Skeletal muscle tissue (tissue), 4 donors: ENCODE measurements around the gene GNL1. TPM values are rescaled to one million over a fixed set of nuclear protein-coding genes. Genes with fewer than 3 reads are reported as not detected.

Experiments used
- H3K27ac ChIP-seq: one replicate; pipeline ENCODE4 v1.7.0; 2013; ENCODE audit warnings: mild to moderate bottlenecking, low read depth, low read length, inconsistent platforms
- H3K27me3 ChIP-seq, 3 donors: one replicate each; pipeline ENCODE4 v1.7.0; 2013; ENCODE audit warnings: low read length in 3 of 3; ENCODE audit not compliant: control insufficient read depth in 3 of 3, insufficient read depth in 3 of 3
- H3K36me3 ChIP-seq, 3 donors: one replicate each; pipeline ENCODE4 v1.7.0; 2013; ENCODE audit warnings: low read length in 3 of 3; ENCODE audit not compliant: control insufficient read depth in 3 of 3, insufficient read depth in 3 of 3
- H3K4me1 ChIP-seq, 3 donors: one replicate each; pipeline ENCODE4 v1.7.0; 2013; ENCODE audit warnings: low read length in 3 of 3, mild to moderate bottlenecking in 3 of 3; ENCODE audit not compliant: control insufficient read depth in 3 of 3, insufficient read depth in 3 of 3
- H3K4me3 ChIP-seq, 3 donors: one replicate each; pipeline ENCODE4 v1.7.0; 2013; ENCODE audit warnings: low read length in 3 of 3
- H3K9ac ChIP-seq, 3 donors: one replicate each; pipeline ENCODE4 v1.7.0; 2013; ENCODE audit warnings: low read length in 3 of 3, mild to moderate bottlenecking in 3 of 3, moderate library complexity in 2 of 3, low read depth in 1 of 3
- H3K9me3 ChIP-seq, 3 donors: one replicate each; pipeline ENCODE4 v1.7.0; 2013; ENCODE audit warnings: low read length in 3 of 3; ENCODE audit not compliant: control insufficient read depth in 3 of 3
- total RNA-seq: library from RNA; depleted of rRNA; stranded (reverse); fragments of >200 nt; gene quantifications from one replicate; pipeline ENCODE4 v1.2.3, GENCODE V29; 2014
- donor health status: Osteomylitis.

Gene GNL1
- total RNA-seq, 1 donor from 2014 or later: 22.4 TPM

DNA sequence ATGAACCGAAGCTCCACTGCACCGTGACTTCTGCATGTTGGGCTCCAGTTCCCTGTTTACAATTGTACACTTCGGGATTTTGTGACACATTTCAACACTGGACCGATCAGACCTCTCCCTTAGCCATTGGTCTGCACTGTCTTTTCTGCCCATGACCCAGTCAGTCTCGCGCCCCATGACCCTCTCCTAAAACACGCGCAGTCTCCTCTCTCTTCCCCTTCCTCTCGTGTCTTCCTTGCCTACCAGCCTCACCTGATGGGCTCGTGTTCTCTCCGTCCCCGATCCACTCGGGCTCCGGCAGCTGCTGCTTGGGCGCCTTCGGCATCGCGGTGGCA is 14.4 kb upstream of the GNL1 start:
- Histone ChIP-seq H3K4me3 (peak overlapping the region; percentile 93 to 99 (median 95)), H3K4me1 (peaks cover 22 to 34% (median 25%) of the 10 kb centered on the region in 3 donors), H3K27ac (peak overlapping the region; percentile 99), H3K9ac (peak overlapping the region; percentile 84 to 97 (median 93)), H3K27me3 (no peaks in the 10 kb centered on the region), H3K36me3 (peaks cover 0 to 3% (median 0%) of the 10 kb centered on the region in 3 donors), H3K9me3 (no peaks in the 10 kb centered on the region)

DNA sequence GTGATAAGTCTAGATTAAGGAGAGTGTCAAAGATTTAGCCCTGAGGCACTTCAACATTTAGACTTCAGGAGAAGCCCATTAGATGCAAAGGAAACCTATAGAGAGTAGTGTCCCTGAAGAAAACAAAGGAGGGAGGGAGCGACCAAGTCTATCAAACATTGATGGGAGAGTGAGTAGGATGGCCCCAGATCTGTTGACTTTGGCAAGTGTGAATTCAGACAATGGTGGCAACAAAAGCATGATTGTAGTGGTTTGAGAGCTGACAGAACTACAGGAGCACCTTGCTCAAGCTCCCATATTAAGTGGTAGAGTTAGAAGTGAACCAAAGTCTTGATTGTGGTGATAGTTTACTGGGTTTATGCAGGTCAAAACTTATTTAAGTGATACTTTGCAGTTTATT is 14.0 kb upstream of the GNL1 start:
- Histone ChIP-seq H3K27me3 (no peaks in the 10 kb centered on the region), H3K4me1 (peaks cover 22 to 34% (median 25%) of the 10 kb centered on the region in 3 donors), H3K9ac (peak overlapping the region; percentile 84 to 97 (median 93)), H3K4me3 (peak overlapping the region; percentile 93 to 99 (median 95)), H3K36me3 (peaks cover 0 to 3% (median 0%) of the 10 kb centered on the region in 3 donors), H3K9me3 (no peaks in the 10 kb centered on the region), H3K27ac (peak overlapping the region; percentile 99)

- Histone ChIP-seq H3K36me3 (peaks cover 0 to 3% (median 0%) of the 10 kb centered on the region in 3 donors), H3K9ac (no peak overlapping the region), H3K27me3 (no peaks in the 10 kb centered on the region), H3K9me3 (no peaks in the 10 kb centered on the region), H3K4me3 (no peak overlapping the region), H3K27ac (no peak overlapping the region), H3K4me1 (peaks cover 22 to 33% (median 25%) of the 10 kb centered on the region in 3 donors)
Observed at GRCh38 chr6:30568245-30568644, 12.0 kb upstream of the GNL1 start.

DNA sequence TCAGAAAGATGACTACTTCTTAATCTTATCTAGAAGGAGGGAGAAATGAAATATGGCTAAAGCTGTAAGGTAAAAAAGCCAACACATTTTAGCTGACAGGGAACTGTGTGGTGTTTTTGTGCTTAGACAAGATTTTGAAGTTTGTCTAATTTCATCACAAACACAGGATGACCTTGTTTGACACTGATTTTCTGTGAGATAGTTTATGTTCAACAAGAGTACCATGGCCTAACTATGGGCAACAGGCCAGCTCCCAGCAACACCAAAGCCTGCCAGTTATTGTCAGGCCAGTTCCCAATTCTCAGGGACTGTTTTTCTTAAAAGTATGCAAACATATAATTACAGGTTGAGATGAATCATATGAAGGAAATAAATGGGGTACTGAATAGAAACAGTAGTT is 9.5 kb upstream of the GNL1 start:
- H3K9ac ChIP-seq: no peak overlapping the region
- no peaks in the 10 kb centered on the region for H3K9me3 ChIP-seq
- no peak overlapping the region for H3K27ac ChIP-seq
- no peak overlapping the region for H3K4me3 ChIP-seq
- H3K4me1 ChIP-seq: peaks cover 9% of the 10 kb centered on the region in 3 donors
- peaks cover 7 to 10% (median 8%) of the 10 kb centered on the region in 3 donors for H3K36me3 ChIP-seq
- H3K27me3 ChIP-seq: no peaks in the 10 kb centered on the region

GRCh38 chr6:30564114-30564513 is 7.8 kb upstream of the GNL1 start:
- no peak overlapping the region for H3K9ac ChIP-seq
- H3K27ac ChIP-seq: no peak overlapping the region
- no peaks in the 10 kb centered on the region for H3K27me3 ChIP-seq
- no peaks in the 10 kb centered on the region for H3K9me3 ChIP-seq
- H3K4me1 ChIP-seq: no peaks in the 10 kb centered on the region
- H3K36me3 ChIP-seq: peaks cover 7 to 10% (median 8%) of the 10 kb centered on the region in 3 donors
- no peak overlapping the region for H3K4me3 ChIP-seq

DNA sequence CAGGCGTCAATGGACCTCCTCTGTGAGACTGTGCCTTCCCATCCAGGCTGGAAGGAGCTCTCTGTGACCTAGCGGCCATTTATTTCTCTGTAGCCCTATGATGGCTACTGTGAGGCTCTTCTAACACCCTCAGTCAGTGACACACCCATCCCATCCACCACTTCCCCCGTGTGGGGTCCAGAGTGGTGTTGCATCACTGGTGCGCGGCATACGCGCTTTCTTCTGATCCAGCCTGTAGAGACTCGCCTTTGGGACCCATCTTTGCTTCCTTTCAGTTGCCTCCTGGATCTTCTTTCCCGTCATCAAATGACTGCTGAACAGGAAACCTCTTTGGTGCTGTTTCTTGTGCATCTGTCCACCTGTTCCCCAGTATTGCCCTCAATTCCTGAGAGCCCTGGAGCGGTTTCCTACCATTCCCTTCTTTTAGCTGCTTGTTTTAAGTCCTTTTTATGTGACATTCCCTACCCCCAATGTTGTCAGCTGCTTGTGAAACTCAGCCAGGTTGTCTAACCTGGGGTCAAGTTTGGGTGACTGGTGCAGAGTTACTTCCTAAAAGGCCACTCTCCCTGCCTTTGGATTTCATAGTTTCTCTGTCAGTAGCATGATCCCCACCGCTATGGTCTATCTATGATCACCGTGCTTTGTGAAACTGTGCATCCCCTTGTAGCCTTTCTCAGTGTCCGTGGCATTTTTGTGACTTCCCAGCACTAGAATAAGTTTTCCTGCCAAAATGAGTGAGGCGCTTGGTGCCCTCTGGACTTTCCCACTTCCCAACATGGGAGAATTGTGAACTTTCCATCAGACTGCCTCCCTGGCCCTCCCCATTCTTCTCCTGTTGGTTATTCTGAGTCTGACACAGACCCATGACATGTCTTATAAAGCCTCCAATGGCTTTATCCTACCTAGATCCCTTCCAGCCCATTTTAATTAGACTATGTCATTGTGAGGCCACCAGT is 6.5 kb upstream of the GNL1 start:
- no peak overlapping the region for H3K9ac ChIP-seq
- no peak overlapping the region for H3K27ac ChIP-seq
- H3K9me3 ChIP-seq: no peaks in the 10 kb centered on the region
- no peaks in the 10 kb centered on the region for H3K27me3 ChIP-seq
- no peak overlapping the region for H3K4me3 ChIP-seq
- peaks cover 4 to 5% (median 4%) of the 10 kb centered on the region in 3 donors for H3K4me1 ChIP-seq
- peaks cover 7 to 10% (median 8%) of the 10 kb centered on the region in 3 donors for H3K36me3 ChIP-seq

DNA sequence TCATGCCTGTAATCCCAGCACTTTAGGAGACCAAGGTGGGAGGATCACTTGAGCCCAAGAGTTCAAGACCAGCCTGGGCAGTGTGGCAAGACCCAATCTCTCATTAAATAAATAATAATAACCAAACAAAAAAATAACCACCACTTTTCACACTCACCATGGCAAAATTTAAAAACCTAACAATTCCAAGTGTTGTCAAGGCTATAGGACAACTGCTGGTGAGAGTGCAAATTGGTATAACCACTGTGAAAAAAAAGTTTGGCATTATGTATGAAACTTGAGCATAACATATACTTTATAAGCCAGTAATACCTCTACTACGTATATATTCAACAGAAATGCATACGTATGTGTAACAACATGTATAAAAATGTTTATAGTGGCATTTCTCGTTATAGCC is 4.6 kb upstream of the GNL1 start:
- peaks cover 7 to 10% (median 8%) of the 10 kb centered on the region in 3 donors for H3K36me3 ChIP-seq
- no peak overlapping the region for H3K27ac ChIP-seq
- H3K9ac ChIP-seq: no peak overlapping the region
- H3K4me1 ChIP-seq: peaks cover 9 to 17% (median 12%) of the 10 kb centered on the region in 3 donors
- no peaks in the 10 kb centered on the region for H3K9me3 ChIP-seq
- no peaks in the 10 kb centered on the region for H3K27me3 ChIP-seq
- H3K4me3 ChIP-seq: no peak overlapping the region

GRCh38 chr6:30557683-30557981 is 1.3 kb upstream of the GNL1 start:
- H3K9me3 ChIP-seq: no peaks in the 10 kb centered on the region
- peaks cover 15 to 31% (median 19%) of the 10 kb centered on the region in 3 donors for H3K4me1 ChIP-seq
- peak overlapping the region; percentile 93 for H3K27ac ChIP-seq
- H3K36me3 ChIP-seq: peaks cover 19 to 29% (median 25%) of the 10 kb centered on the region in 3 donors
- peak overlapping the region; percentile 93 to 99 (median 99) for H3K4me3 ChIP-seq
- peak overlapping the region; percentile 84 to 96 (median 95) for H3K9ac ChIP-seq
- H3K27me3 ChIP-seq: no peaks in the 10 kb centered on the region

- Histone ChIP-seq H3K9ac (peak within 1 kb of the TSS; percentile 84 to 96 (median 95)), H3K9me3 (no peaks in the 10 kb centered on the region), H3K27me3 (no peaks in the 10 kb centered on the region), H3K4me1 (peaks cover 15 to 31% (median 19%) of the 10 kb centered on the region in 3 donors), H3K36me3 (peaks cover 17 to 30% (median 24%) of the 10 kb centered on the region in 3 donors), H3K27ac (peak within 1 kb of the TSS; percentile 93), H3K4me3 (peak within 1 kb of the TSS; percentile 93 to 99 (median 99))
Observed at GRCh38 chr6:30556906-30557682, 805 bp upstream of the GNL1 start, which contains the start of gene PRR3. Gene PRR3 (plus strand): TSS chr6:30557295. CDS start chr6:30557345, 50 bp downstream.

DNA sequence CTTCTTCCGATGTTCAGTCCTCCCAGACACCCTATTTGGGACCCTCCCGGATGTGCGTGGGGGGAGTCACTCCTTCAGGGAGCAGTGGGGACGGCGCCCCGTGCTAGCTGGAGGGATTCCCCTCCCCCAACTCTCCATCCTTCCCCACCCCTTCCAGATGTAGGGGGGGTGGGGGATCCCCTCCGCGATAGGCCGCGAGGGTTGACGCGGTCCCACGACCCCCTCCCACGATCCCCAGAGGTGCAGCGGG is 548 bp downstream of the GNL1 start:
- Histone ChIP-seq H3K4me3 (peak overlapping the region; percentile 93 to 99 (median 99)), H3K27ac (peak overlapping the region; percentile 93), H3K27me3 (no peaks in the 10 kb centered on the region), H3K9ac (peak overlapping the region; percentile 84 to 96 (median 95)), H3K9me3 (no peaks in the 10 kb centered on the region), H3K36me3 (peaks cover 19 to 39% (median 36%) of the 10 kb centered on the region in 3 donors), H3K4me1 (peaks cover 15 to 31% (median 19%) of the 10 kb centered on the region in 3 donors)
